Activated CD8-positive, alpha-beta T cell treated with anti-CD3 and anti-CD28 coated beads, Interleukin-2, amount 10 ng/mL, durations not matched to agents 7 days and 5 days (primary cell): ENCODE results near the gene ZNF518A. TPM values are rescaled to one million over a fixed set of nuclear protein-coding genes. Genes with fewer than 3 reads are reported as not detected.
A peak's percentile ranks its signal among the peaks of the same experiment; 100 is the strongest.

ENCODE experiments used
- ATAC-seq: fragments of 150-1000 bp; cut with Tn5 transposase; one replicate; pipeline ENCODE4 v1.10.0; 2021; ENCODE audit warnings: moderate library complexity
- CTCF ChIA-PET: fragments of 350-600 bp; sonication (Branson Sonifier 250); formaldehyde crosslinking; loops from one replicate; lab custom pipeline; 2021; ENCODE audit warnings: antibody characterized with exemption; lab: Charles Lee
- POLR2A ChIA-PET: fragments of 350-600 bp; sonication (Branson Sonifier 250); formaldehyde crosslinking; loops from one replicate; lab custom pipeline; 2021; ENCODE audit warnings: antibody characterized with exemption; lab: Charles Lee
- DNase-seq: peaks from one replicate; pipeline ENCODE4 v3.0.0-alpha.2; 2020
- H3K27ac Mint-ChIP-seq: one replicate; pipeline ENCODE4 v1.8.0; 2021; ENCODE audit warnings: mild to moderate bottlenecking, mixed read lengths
- H3K27me3 Mint-ChIP-seq: one replicate; pipeline ENCODE4 v1.8.0; 2021; ENCODE audit warnings: low read depth, mixed read lengths
- H3K36me3 Mint-ChIP-seq: one replicate; pipeline ENCODE4 v1.8.0; 2021; ENCODE audit warnings: low read depth, mixed read lengths
- H3K4me1 Mint-ChIP-seq: one replicate; pipeline ENCODE4 v1.8.0; 2021; ENCODE audit warnings: low read depth, mixed read lengths
- H3K4me3 Mint-ChIP-seq: one replicate; pipeline ENCODE4 v1.8.0; 2021; ENCODE audit warnings: mild to moderate bottlenecking, mixed read lengths
- H3K9me3 Mint-ChIP-seq: one replicate; pipeline ENCODE4 v1.8.0; 2022; ENCODE audit warnings: mixed read lengths; ENCODE audit not compliant: insufficient read depth
- total RNA-seq, 2 experiments: library from RNA; stranded (reverse); gene quantifications; one replicate each; pipeline ENCODE4 v1.2.3, GENCODE V29; 2021

ZNF518A gene
- total RNA-seq, 2 experiments from 2014 or later: 15.3 to 16.5 TPM

- Mint-ChIP-seq H3K9me3 (no peaks in the 10 kb centered on the region), H3K4me3 (no peak overlapping the region), H3K36me3 (no peaks in the 10 kb centered on the region), H3K4me1 (no peaks in the 10 kb centered on the region), H3K27ac (no peak overlapping the region), H3K27me3 (peaks cover 52% of the 10 kb centered on the region)
- DNase-seq (no peak), ATAC-seq (no peak)
- CTCF ChIA-PET: no interaction called here
- POLR2A ChIA-PET: interaction anchor here (1.4 kb wide), 1 partner anchor 8 kb away, joined by 4 read pairs; no protein-coding TSS in a partner anchor
Observed at GRCh38 chr10:96097865-96098264, 32.2 kb upstream of the ZNF518A start.

DNA sequence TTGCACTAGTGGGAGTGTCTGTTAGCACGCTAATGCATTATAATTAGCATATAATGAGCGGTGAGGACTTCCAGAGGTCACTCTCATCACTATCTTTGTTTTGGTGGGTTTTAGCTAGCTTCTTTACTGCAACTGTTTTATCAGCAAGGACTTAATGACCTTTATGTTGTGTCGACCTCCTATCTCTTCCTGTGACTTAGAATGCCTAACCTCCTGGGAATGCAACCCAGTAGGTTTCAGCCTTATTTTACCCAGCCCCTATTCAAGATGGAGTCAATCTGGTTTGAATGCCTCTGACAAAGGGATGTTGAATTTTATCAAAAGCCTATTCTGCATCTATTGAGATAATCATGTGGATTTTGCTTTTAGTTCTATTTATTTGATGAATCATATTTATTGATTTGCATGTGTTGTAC, 22.5 kb upstream of the ZNF518A start:
- no peaks in the 10 kb centered on the region for H3K9me3 Mint-ChIP-seq
- H3K27me3 Mint-ChIP-seq: peaks cover 54% of the 10 kb centered on the region
- no peak for DNase-seq
- ChIA-PET CTCF (interaction anchor here (1.5 kb wide), 1 partner anchor 91 kb away, joined by 5 read pairs; no protein-coding TSS in a partner anchor), POLR2A (interaction anchor here (1.1 kb wide), 1 partner anchor 18 kb away, joined by 3 read pairs; no protein-coding TSS in a partner anchor)
- H3K4me1 Mint-ChIP-seq: no peaks in the 10 kb centered on the region
- no peak overlapping the region for H3K4me3 Mint-ChIP-seq
- ATAC-seq: no peak
- no peaks in the 10 kb centered on the region for H3K36me3 Mint-ChIP-seq
- H3K27ac Mint-ChIP-seq: no peak overlapping the region

DNA sequence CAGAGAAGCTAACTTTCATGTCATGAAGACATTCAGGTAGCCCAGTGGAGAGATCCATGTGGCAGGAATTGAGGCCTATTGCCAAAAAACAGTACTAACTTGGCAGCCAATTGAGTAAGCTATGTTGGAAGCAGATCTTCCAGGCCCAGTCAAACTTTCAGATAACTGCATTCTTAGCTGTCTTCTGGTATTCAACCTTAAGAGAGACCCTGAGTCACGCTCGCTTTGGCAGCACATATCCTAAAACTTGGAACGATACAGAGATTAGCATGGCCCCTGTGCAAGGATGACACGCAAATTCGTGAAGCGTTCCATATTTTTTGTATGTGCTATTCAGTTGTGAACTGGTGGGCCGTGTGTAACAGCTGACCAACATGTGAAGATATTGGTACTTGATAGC, 17.6 kb upstream of the ZNF518A start:
- Mint-ChIP-seq H3K9me3 (no peaks in the 10 kb centered on the region), H3K27ac (no peak overlapping the region), H3K4me3 (no peak overlapping the region), H3K36me3 (no peaks in the 10 kb centered on the region), H3K27me3 (peaks cover 56% of the 10 kb centered on the region), H3K4me1 (no peaks in the 10 kb centered on the region)
- CTCF ChIA-PET: no interaction called here
- no peak for DNase-seq
- no peak for ATAC-seq
- POLR2A ChIA-PET: no interaction called here

GRCh38 chr10:96118604-96119450, 11.3 kb upstream of the ZNF518A start:
- Mint-ChIP-seq H3K4me1 (peaks cover 4% of the 10 kb centered on the region), H3K36me3 (no peaks in the 10 kb centered on the region), H3K4me3 (no peak overlapping the region), H3K27ac (no peak overlapping the region), H3K9me3 (no peaks in the 10 kb centered on the region), H3K27me3 (peaks cover 47% of the 10 kb centered on the region)
- ChIA-PET POLR2A (interaction anchor here (1.2 to 1.5 kb wide), 2 partner anchors 11 kb away, joined by 3 to 5 read pairs; partner anchors contain the start of gene ZNF518A), CTCF (interaction anchor here (1.1 to 1.2 kb wide), 2 partner anchors 11 to 102 kb away, joined by 3 to 4 read pairs; no protein-coding TSS in a partner anchor)
- ATAC-seq (no peak), DNase-seq (no peak)

DNA sequence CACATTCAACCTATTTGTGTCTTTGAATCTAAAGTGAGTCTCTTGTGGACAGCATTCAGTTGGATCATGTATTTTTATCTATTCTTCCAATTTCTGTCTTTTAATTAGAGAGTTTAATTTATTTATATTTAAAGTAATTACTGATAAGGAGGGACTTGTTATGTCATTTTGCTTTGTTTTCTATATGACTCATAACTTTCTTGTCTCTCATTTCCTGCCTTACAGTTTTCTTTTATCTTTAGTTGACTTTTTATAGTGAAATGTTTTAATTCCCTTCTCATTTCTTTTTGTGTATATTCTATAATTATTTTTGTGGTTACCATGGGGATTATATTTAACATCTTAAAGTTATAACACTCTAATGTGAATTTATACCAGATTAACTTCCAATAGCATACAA, 7.3 kb upstream of the ZNF518A start:
- Mint-ChIP-seq H3K27me3 (peaks cover 43% of the 10 kb centered on the region), H3K27ac (no peak overlapping the region), H3K36me3 (no peaks in the 10 kb centered on the region), H3K4me3 (no peak overlapping the region), H3K9me3 (no peaks in the 10 kb centered on the region), H3K4me1 (peaks cover 8% of the 10 kb centered on the region)
- POLR2A ChIA-PET: interaction anchor here (1.1 to 1.2 kb wide), 2 partner anchors 32 to 33 kb away, joined by 3 read pairs; no protein-coding TSS in a partner anchor
- DNase-seq: no peak
- CTCF ChIA-PET: interaction anchor here (1.2 kb wide), 1 partner anchor 429 kb away, joined by 4 read pairs; the partner anchor contains the start of gene TCTN3
- ATAC-seq: no peak

DNA sequence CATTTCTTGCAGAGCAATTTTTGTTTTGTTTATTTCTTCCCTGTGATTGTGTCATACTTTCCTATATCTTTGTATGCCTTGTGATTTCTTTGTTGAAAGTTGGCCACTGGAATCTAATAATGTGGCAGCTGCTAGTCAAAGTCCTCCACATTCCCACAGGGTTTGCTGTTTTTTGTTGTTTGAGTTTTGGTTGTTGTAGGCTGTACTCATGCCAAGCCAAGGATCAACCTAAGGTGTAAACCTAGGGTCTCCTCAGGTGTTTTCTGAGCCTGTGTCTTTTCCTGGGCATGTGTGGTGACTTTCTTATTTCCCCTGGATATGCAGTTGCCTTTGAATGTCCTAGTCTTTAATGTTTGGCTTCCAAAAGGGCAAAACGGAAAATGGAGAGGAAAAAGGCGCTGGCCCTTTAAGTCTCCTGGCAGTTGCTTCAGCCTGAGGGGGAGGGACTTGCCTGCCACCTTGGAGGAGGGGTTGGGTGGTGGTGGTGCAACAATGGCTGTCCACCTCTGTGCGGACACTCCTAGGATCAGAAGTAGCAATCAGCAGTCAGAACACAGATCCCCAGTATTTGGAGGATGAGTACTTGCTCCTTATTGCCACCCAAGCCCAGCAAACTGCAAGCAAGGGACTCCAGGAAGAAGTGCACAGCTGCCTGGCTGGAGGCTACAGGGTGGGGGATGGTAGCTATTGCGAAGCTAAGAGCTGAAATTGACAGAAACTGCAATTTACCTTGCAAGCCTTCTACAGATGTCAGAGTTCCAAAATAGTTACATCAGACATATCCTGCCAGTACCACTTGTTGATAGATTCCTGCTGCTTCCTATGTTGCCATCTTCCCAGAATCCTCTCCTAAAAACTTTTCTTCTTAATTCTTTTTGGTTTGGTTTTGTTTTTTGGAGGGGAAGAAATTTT, 5.6 kb upstream of the ZNF518A start:
- peaks cover 6% of the 10 kb centered on the region for H3K9me3 Mint-ChIP-seq
- no peak overlapping the region for H3K4me3 Mint-ChIP-seq
- ChIA-PET CTCF (interaction anchor here (0.9 kb wide), 1 partner anchor 105 kb away, joined by 4 read pairs; no protein-coding TSS in a partner anchor), POLR2A (no interaction called here)
- peaks cover 37% of the 10 kb centered on the region for H3K27me3 Mint-ChIP-seq
- ATAC-seq (no peak), DNase-seq (no peak)
- no peak overlapping the region for H3K27ac Mint-ChIP-seq
- H3K36me3 Mint-ChIP-seq: peaks cover 7% of the 10 kb centered on the region
- H3K4me1 Mint-ChIP-seq: peaks cover 12% of the 10 kb centered on the region

DNA sequence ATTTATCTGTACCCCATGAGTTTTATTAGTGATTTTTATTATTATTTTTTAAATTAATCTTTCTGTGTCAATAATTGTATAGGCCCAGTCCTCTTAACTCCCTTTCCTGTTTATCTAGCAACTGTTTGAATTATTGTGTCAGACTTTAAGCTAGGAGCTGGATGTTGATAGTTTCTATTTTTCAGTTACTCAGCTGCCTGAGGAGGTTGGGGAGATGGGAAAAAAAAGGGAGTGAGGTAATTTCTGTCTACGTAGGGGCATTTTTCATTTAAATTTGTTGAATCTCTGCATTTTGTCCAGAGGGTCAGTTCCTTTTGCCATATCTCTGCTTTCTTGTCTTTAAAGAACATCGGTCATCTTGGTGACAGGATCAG, 5.0 kb upstream of the ZNF518A start:
- Mint-ChIP-seq H3K27me3 (peaks cover 32% of the 10 kb centered on the region), H3K9me3 (peaks cover 6% of the 10 kb centered on the region), H3K4me1 (peaks cover 16% of the 10 kb centered on the region), H3K36me3 (peaks cover 7% of the 10 kb centered on the region), H3K4me3 (no peak overlapping the region), H3K27ac (no peak overlapping the region)
- no peak for ATAC-seq
- DNase-seq: no peak
- POLR2A ChIA-PET: no interaction called here
- CTCF ChIA-PET: no interaction called here

- Mint-ChIP-seq H3K27ac (peak overlapping the region; percentile 100), H3K4me1 (peaks cover 24% of the 10 kb centered on the region), H3K9me3 (peaks cover 6% of the 10 kb centered on the region), H3K36me3 (peaks cover 42% of the 10 kb centered on the region), H3K4me3 (peak overlapping the region; percentile 90), H3K27me3 (peaks cover 16% of the 10 kb centered on the region)
- DNase-seq: peak; percentile 84
- peak; percentile 80 for ATAC-seq
- ChIA-PET POLR2A (interaction anchor here (0.7 to 2.4 kb wide), 22 partner anchors 8 to 167 kb away, joined by 3 to 164 read pairs (median 4); no protein-coding TSS in a partner anchor), CTCF (interaction anchor here (0.8 to 2.2 kb wide), 8 partner anchors 8 to 437 kb away, joined by 3 to 19 read pairs (median 4); partner anchors contain the start of gene TCTN3)
Observed at GRCh38 chr10:96130326-96130995, 364 bp downstream of the ZNF518A start.

- Mint-ChIP-seq H3K9me3 (peaks cover 6% of the 10 kb centered on the region), H3K27me3 (peaks cover 12% of the 10 kb centered on the region), H3K27ac (peak overlapping the region; percentile 100), H3K4me1 (peaks cover 24% of the 10 kb centered on the region), H3K36me3 (peaks cover 47% of the 10 kb centered on the region), H3K4me3 (peak overlapping the region; percentile 90)
- CTCF ChIA-PET: no interaction called here
- POLR2A ChIA-PET: no interaction called here
- ATAC-seq: no peak
- no peak for DNase-seq
Observed at GRCh38 chr10:96131621-96132020, 1.5 kb downstream of the ZNF518A start.

DNA sequence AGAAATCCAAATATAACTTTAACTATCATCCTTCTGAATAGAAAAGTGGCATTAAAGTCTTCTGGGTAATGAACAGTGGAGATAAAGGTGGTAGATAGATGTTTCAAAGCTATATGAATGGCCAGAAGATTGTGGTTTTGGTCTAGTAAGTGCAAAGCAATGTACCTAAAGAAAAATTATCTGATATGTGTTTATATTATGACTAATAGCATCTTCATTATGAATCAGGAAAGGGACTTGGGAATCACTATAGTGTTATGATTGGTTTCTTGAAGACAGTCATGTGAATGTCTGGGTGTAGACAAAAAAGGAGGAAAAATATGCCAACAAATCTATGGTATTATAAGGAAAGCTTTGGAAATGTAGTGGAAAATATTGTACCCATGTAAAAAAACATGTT, 3.0 kb downstream of the ZNF518A start:
- ChIA-PET CTCF (no interaction called here), POLR2A (no interaction called here)
- H3K36me3 Mint-ChIP-seq: peaks cover 59% of the 10 kb centered on the region
- no peak overlapping the region for H3K27ac Mint-ChIP-seq
- peaks cover 2% of the 10 kb centered on the region for H3K27me3 Mint-ChIP-seq
- H3K4me3 Mint-ChIP-seq: no peak overlapping the region
- peaks cover 6% of the 10 kb centered on the region for H3K9me3 Mint-ChIP-seq
- peaks cover 37% of the 10 kb centered on the region for H3K4me1 Mint-ChIP-seq
- ATAC-seq: no peak
- no peak for DNase-seq

DNA sequence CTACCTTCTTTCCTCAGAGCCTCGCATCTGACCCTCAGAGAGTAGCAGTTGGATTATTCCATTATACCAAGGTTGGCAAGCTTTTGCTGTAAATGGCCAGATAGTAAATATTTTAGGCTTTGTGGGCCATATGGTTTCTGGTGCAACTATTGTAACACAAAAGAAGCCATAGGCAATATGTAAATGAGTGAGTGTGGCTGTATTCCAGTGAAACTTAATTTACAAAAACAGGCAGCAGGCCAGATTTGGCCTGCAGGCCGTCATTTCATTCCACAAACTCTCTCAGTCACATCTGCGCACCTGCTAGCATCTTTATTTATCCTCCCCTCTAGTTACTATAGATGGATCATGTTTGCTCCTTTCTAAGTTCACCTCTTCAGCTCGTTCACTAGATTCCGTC, 6.7 kb downstream of the ZNF518A start:
- Mint-ChIP-seq H3K27ac (no peak overlapping the region), H3K4me1 (peaks cover 21% of the 10 kb centered on the region)
- POLR2A ChIA-PET: no interaction called here

More for the DNA sequence above, 6.7 kb downstream of the ZNF518A start:
- ATAC-seq: no peak
- H3K4me3 Mint-ChIP-seq: no peak overlapping the region
- no peaks in the 10 kb centered on the region for H3K9me3 Mint-ChIP-seq
- CTCF ChIA-PET: no interaction called here
- H3K36me3 Mint-ChIP-seq: peaks cover 61% of the 10 kb centered on the region
- no peaks in the 10 kb centered on the region for H3K27me3 Mint-ChIP-seq
- DNase-seq: no peak
